Calu3 (cell line): ENCODE measurements around the gene ESRRG. TPM values are rescaled to one million over a fixed set of nuclear protein-coding genes. Genes with fewer than 3 reads are reported as not detected.

Source experiments
- BruUV-seq: library from RNA; stranded (reverse); fragments of 400-500 nt; replicated peaks from 2 replicates; lab custom pipeline; 2021; lab: Mats Ljungman, UMichigan
- CTCF ChIA-PET: fragments of 300-600 bp; sonication (Branson Sonifier 250); formaldehyde crosslinking; loops from one replicate; lab custom pipeline; 2022; ENCODE audit warnings: antibody characterized with exemption; lab: Charles Lee
- DNase-seq: peaks from one replicate; pipeline ENCODE4 v3.0.0; 2022
- H3K27ac Mint-ChIP-seq: one replicate; pipeline ENCODE4 v1.8.0; 2022; ENCODE audit warnings: mixed read lengths; ENCODE audit not compliant: unreplicated experiment
- H3K27me3 Mint-ChIP-seq: one replicate; pipeline ENCODE4 v1.8.0; 2022; ENCODE audit warnings: mixed read lengths; ENCODE audit not compliant: unreplicated experiment
- H3K36me3 Mint-ChIP-seq: one replicate; pipeline ENCODE4 v1.8.0; 2022; ENCODE audit warnings: mild to moderate bottlenecking, moderate library complexity, mixed read lengths; ENCODE audit not compliant: insufficient read depth, unreplicated experiment
- H3K4me1 Mint-ChIP-seq: one replicate; pipeline ENCODE4 v1.8.0; 2022; ENCODE audit warnings: mild to moderate bottlenecking, low read depth, mixed read lengths; ENCODE audit not compliant: unreplicated experiment
- H3K4me3 Mint-ChIP-seq: one replicate; pipeline ENCODE4 v1.8.0; 2022; ENCODE audit warnings: mild to moderate bottlenecking, low read depth, moderate library complexity, mixed read lengths; ENCODE audit not compliant: unreplicated experiment
- H3K9me3 Mint-ChIP-seq: one replicate; pipeline ENCODE4 v1.8.0; 2022; ENCODE audit warnings: low read depth, mixed read lengths; ENCODE audit not compliant: unreplicated experiment
- intact Hi-C: fragments of 100-400 bp; cut with micrococcal nuclease; formaldehyde crosslinking; loops from one replicate; pipeline ENCODE4 v1.10.0; 2022; ENCODE audit not compliant: unreplicated experiment
- total RNA-seq: library from RNA; stranded (reverse); gene quantifications from 2 replicates; pipeline ENCODE4 v1.2.3, GENCODE V29; 2022
- TF ChIP-seq, protein P1 (sequence below): fragments of 200-600 bp; IDR thresholded peaks from one replicate; pipeline ENCODE4 v1.8.0; 2022; ENCODE audit warnings: antibody characterized with exemption; ENCODE audit not compliant: unreplicated experiment

Gene ESRRG
- total RNA-seq, 1 experiment from 2014 or later: 1.3 TPM

DNA sequence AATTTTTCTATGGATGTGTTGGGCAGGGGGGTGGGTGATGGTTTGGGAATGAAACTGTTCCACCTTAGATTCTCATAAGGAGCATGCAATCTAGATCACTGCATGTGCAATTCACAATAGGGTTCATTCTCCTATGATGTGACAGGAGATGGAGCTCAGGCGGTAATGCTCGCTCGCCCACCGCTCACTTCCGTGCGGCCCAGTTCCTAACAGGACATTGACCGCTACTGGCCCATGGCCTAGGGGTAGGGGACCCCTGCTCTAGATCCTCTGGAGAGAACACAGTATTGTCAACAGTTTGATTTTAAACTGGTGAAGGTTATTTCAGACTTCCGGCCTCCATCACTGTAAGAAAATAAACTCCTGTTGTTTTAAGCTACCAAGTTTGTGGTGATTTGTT is 245.0 kb downstream of the ESRRG start:
- Mint-ChIP-seq H3K27me3 (no peaks in the 10 kb centered on the region), H3K27ac (no peak overlapping the region), H3K36me3 (no peaks in the 10 kb centered on the region), H3K9me3 (peaks cover 3% of the 10 kb centered on the region), H3K4me1 (no peaks in the 10 kb centered on the region), H3K4me3 (no peak overlapping the region)
- DNase-seq: no peak
- intact Hi-C loops: no loop called here
- TF ChIP-seq, protein P1, sequence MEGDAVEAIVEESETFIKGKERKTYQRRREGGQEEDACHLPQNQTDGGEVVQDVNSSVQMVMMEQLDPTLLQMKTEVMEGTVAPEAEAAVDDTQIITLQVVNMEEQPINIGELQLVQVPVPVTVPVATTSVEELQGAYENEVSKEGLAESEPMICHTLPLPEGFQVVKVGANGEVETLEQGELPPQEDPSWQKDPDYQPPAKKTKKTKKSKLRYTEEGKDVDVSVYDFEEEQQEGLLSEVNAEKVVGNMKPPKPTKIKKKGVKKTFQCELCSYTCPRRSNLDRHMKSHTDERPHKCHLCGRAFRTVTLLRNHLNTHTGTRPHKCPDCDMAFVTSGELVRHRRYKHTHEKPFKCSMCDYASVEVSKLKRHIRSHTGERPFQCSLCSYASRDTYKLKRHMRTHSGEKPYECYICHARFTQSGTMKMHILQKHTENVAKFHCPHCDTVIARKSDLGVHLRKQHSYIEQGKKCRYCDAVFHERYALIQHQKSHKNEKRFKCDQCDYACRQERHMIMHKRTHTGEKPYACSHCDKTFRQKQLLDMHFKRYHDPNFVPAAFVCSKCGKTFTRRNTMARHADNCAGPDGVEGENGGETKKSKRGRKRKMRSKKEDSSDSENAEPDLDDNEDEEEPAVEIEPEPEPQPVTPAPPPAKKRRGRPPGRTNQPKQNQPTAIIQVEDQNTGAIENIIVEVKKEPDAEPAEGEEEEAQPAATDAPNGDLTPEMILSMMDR: no peak
- CTCF ChIA-PET: interaction anchor here (1.0 kb wide), 1 partner anchor 11 kb away, joined by 4 read pairs; no protein-coding TSS in a partner anchor
- no TSS peak for BruUV-seq

DNA sequence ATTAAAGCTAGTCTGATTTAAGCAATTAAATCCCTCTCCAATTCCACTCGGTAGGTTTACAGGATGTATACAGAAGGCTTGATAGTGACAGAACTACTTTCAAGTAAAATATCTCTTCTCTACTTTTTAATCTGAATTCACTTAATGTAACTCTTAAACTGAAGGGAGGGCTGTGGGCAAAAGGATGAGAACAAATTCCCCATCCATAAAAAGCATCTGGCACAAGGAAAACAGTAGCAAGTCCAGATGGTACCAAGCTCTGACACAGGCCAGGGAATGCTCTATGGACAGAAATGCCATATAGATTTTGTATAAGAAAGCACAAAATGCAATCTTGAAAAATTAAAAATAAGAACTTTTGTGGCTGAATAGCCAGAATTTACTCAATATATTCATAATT is 246.9 kb downstream of the ESRRG start:
- TF ChIP-seq, protein P1: no peak
- peaks cover 3% of the 10 kb centered on the region for H3K9me3 Mint-ChIP-seq
- DNase-seq: no peak
- H3K36me3 Mint-ChIP-seq: no peaks in the 10 kb centered on the region
- CTCF ChIA-PET: no interaction called here
- no peak overlapping the region for H3K4me3 Mint-ChIP-seq
- H3K4me1 Mint-ChIP-seq: no peaks in the 10 kb centered on the region
- no TSS peak for BruUV-seq
- H3K27me3 Mint-ChIP-seq: no peaks in the 10 kb centered on the region
- intact Hi-C loops: no loop called here
- no peak overlapping the region for H3K27ac Mint-ChIP-seq

DNA sequence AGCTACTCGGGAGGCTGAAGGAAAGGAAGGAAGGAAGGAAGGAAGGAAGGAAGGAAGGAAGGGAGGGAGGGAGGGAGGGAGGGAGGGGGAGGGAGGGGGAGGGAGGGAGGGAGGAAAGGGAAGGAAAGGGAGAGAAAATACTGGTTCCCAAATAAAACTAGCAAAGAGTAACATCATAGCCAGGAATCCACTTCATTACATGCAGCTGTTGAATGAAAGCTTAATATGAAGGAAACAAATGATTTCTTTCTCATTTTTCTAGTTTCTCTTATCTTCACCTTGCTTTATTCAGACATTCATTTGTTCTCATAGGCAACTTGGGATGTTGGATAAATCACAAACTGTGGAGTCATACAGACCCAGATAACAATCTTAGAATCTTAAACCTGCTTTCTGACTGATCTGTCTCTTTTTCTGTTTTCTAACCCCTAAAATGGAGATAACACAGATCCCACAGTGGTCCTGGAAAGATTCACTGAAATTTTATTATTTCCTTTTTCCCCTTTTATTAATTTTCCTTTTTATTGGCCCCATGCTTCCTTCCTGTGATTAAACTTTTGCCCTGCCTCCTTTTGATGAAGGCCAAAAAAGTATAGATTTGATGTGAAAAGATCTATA is 247.5 kb downstream of the ESRRG start:
- Mint-ChIP-seq H3K27ac (no peak overlapping the region), H3K36me3 (no peaks in the 10 kb centered on the region), H3K4me1 (no peaks in the 10 kb centered on the region), H3K27me3 (no peaks in the 10 kb centered on the region), H3K4me3 (no peak overlapping the region), H3K9me3 (peaks cover 3% of the 10 kb centered on the region)
- DNase-seq: no peak
- TF ChIP-seq, protein P1: no peak
- BruUV-seq: no TSS peak
- intact Hi-C loops: no loop called here
- CTCF ChIA-PET: interaction anchor here (0.6 kb wide), 1 partner anchor 451 kb away, joined by 3 read pairs; no protein-coding TSS in a partner anchor

DNA sequence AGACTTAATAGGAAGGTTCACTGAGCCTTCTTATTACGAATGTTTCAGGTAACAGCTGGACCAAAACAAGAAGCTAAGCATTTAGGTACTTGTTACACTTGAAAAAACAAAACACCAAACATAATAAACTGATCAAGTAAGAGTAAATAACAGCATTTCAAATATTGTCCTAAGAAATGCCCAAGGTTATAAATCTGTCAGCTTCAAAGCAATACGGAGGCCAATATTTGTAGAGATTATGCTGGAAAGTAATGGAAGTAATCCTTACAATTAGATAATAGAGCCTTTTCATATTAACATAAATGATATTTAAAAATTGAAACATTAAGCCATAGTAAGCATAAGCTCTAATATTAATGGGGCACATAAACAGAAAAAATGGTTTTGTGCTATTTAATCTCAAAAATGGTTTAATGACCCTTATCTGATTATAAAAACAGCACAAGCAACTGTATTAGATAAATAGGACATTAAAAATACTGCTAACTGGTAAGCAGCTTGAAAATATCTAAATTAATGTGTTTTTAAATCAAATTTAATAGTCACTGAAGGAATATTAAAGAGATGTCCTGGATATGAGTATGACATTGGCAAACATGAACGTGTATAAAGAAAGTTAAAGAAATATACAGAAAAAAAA is 256.9 kb downstream of the ESRRG start:
- no peaks in the 10 kb centered on the region for H3K4me1 Mint-ChIP-seq
- TF ChIP-seq, protein P1: no peak
- no peaks in the 10 kb centered on the region for H3K27me3 Mint-ChIP-seq
- CTCF ChIA-PET: interaction anchor here (1.0 kb wide), 1 partner anchor 11 kb away, joined by 4 read pairs; no protein-coding TSS in a partner anchor
- BruUV-seq: no TSS peak
- no peak overlapping the region for H3K4me3 Mint-ChIP-seq
- H3K36me3 Mint-ChIP-seq: no peaks in the 10 kb centered on the region
- DNase-seq: no peak
- intact Hi-C loops: no loop called here
- H3K9me3 Mint-ChIP-seq: no peaks in the 10 kb centered on the region
- no peak overlapping the region for H3K27ac Mint-ChIP-seq
